AG04449 (cell line): ENCODE measurements around the gene SMIM23.

ENCODE experiments used
- CTCF ChIA-PET: fragments of 350-600 bp; formaldehyde crosslinking; extraction: SDS; loops from one replicate; lab custom pipeline; 2021; ENCODE audit warnings: antibody characterized with exemption; lab: Yijun Ruan, JAX
- POLR2A ChIA-PET: fragments of 400-600, 350-600 bp; formaldehyde crosslinking; extraction: SDS; loops from one replicate; lab custom pipeline; 2020; ENCODE audit warnings: antibody characterized with exemption, inconsistent platforms; lab: Yijun Ruan, JAX
- DNase-seq: peaks from one replicate; pipeline ENCODE4 v3.0.0-alpha.2; 2010; ENCODE audit warnings: low read depth, low spot score
- H3K4me3 ChIP-seq: 2 replicates; pipeline ENCODE4 v1.5.1; 2011; ENCODE audit warnings: low read depth, mild to moderate bottlenecking, control low read depth, low read length
- CTCF ChIP-seq: IDR thresholded peaks from one replicate; pipeline ENCODE4 v1.5.1; 2011; ENCODE audit warnings: mild to moderate bottlenecking, moderate library complexity, low read length, control low read depth, inconsistent platforms; ENCODE audit not compliant: insufficient read depth; ENCODE audit errors: missing control alignments

The SMIM23 gene

GRCh38 chr5:171813270-171813669, 27.7 kb downstream of the SMIM23 start:
- no peak overlapping the region for H3K4me3 ChIP-seq
- POLR2A ChIA-PET: no interaction called here
- TF ChIP-seq CTCF: no peak
- CTCF ChIA-PET: no interaction called here
- DNase-seq: no peak

GRCh38 chr5:171813813-171814490, 28.3 kb downstream of the SMIM23 start:
- ChIA-PET CTCF (no interaction called here), POLR2A (no interaction called here)
- no peak overlapping the region for H3K4me3 ChIP-seq
- no peak for TF ChIP-seq CTCF
- no peak for DNase-seq

- no peak for DNase-seq
- ChIA-PET CTCF (no interaction called here), POLR2A (no interaction called here)
- H3K4me3 ChIP-seq: no peak overlapping the region
- TF ChIP-seq CTCF: no peak
Observed at GRCh38 chr5:171816666-171817065, 31.0 kb downstream of the SMIM23 start.

GRCh38 chr5:171820561-171820960, 34.9 kb downstream of the SMIM23 start:
- DNase-seq: no peak
- H3K4me3 ChIP-seq: no peak overlapping the region
- POLR2A ChIA-PET: no interaction called here
- TF ChIP-seq CTCF: no peak
- CTCF ChIA-PET: no interaction called here

- no peak for TF ChIP-seq CTCF
- CTCF ChIA-PET: no interaction called here
- DNase-seq: no peak
- H3K4me3 ChIP-seq: no peak overlapping the region
- POLR2A ChIA-PET: no interaction called here
Observed at GRCh38 chr5:171821286-171821685, 35.7 kb downstream of the SMIM23 start.

GRCh38 chr5:171823269-171823668, 37.7 kb downstream of the SMIM23 start:
- DNase-seq: no peak
- no peak for TF ChIP-seq CTCF
- H3K4me3 ChIP-seq: no peak overlapping the region
- ChIA-PET CTCF (no interaction called here), POLR2A (no interaction called here)
